ENCODE measurements around the gene CPLX3.

CPLX3 gene

GRCh38 chr15:74801311-74801997 is 25.0 kb upstream of the CPLX3 start:
- no peak overlapping the region for H3K9ac ChIP-seq (ENCODE audit: low read depth, low read length)
- DNase-seq = no peak
- peaks cover 67% of the 10 kb centered on the region for H3K36me3 ChIP-seq (ENCODE audit: insufficient read depth, low read length)
- peaks cover 14% of the 10 kb centered on the region for H3K79me2 ChIP-seq (ENCODE audit: insufficient read depth, low read length)
- ATAC-seq (ENCODE audit: insufficient read depth, low read depth) = no peak
- TF ChIP-seq, protein P1, sequence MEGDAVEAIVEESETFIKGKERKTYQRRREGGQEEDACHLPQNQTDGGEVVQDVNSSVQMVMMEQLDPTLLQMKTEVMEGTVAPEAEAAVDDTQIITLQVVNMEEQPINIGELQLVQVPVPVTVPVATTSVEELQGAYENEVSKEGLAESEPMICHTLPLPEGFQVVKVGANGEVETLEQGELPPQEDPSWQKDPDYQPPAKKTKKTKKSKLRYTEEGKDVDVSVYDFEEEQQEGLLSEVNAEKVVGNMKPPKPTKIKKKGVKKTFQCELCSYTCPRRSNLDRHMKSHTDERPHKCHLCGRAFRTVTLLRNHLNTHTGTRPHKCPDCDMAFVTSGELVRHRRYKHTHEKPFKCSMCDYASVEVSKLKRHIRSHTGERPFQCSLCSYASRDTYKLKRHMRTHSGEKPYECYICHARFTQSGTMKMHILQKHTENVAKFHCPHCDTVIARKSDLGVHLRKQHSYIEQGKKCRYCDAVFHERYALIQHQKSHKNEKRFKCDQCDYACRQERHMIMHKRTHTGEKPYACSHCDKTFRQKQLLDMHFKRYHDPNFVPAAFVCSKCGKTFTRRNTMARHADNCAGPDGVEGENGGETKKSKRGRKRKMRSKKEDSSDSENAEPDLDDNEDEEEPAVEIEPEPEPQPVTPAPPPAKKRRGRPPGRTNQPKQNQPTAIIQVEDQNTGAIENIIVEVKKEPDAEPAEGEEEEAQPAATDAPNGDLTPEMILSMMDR (IDR thresholded peaks at IDR 0.05; ENCODE audit: borderline replicate concordance, extremely low read depth, low read length, poor library complexity, severe bottlenecking) = no peak
- TF ChIP-seq EZH2 (IDR thresholded peaks at IDR 0.05; ENCODE audit: borderline replicate concordance, low read depth, low read length, severe bottlenecking) = no peak
- no peak overlapping the region for H3K27ac ChIP-seq (ENCODE audit: low read length)
- no peak overlapping the region for H3K4me3 ChIP-seq (ENCODE audit: low read depth in 1 of 2, low read length in 2 of 2)
- no peaks in the 10 kb centered on the region for H3K9me3 ChIP-seq (ENCODE audit: insufficient read depth, low read length, severe bottlenecking)
- H3K4me2 ChIP-seq (ENCODE audit: insufficient read depth, low read length) = no peak overlapping the region
- no peaks in the 10 kb centered on the region for H3K4me1 ChIP-seq (ENCODE audit: insufficient read depth, low read length)
- H2AFZ ChIP-seq (ENCODE audit: low read depth, low read length) = no peak overlapping the region
- no peaks in the 10 kb centered on the region for H3K27me3 ChIP-seq (ENCODE audit: insufficient read depth, low read length, poor library complexity)
- peaks cover 35% of the 10 kb centered on the region for H4K20me1 ChIP-seq (ENCODE audit: insufficient read depth, low read length)

DNA sequence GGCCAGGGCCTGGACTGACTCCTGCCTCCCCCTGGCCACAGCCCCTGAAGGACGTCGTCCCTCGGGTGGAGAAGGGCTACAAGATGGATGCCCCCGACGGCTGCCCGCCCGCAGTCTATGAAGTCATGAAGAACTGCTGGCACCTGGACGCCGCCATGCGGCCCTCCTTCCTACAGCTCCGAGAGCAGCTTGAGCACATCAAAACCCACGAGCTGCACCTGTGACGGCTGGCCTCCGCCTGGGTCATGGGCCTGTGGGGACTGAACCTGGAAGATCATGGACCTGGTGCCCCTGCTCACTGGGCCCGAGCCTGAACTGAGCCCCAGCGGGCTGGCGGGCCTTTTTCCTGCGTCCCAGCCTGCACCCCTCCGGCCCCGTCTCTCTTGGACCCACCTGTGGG is 24.1 kb upstream of the CPLX3 start:
- peaks cover 67% of the 10 kb centered on the region for H3K36me3 ChIP-seq (ENCODE audit: insufficient read depth, low read length)
- H3K27me3 ChIP-seq (ENCODE audit: insufficient read depth, low read length, poor library complexity) = no peaks in the 10 kb centered on the region
- H3K4me3 ChIP-seq (ENCODE audit: low read depth in 1 of 2, low read length in 2 of 2) = no peak overlapping the region
- H3K4me2 ChIP-seq (ENCODE audit: insufficient read depth, low read length) = no peak overlapping the region
- H4K20me1 ChIP-seq (ENCODE audit: insufficient read depth, low read length) = peaks cover 32% of the 10 kb centered on the region
- H3K9me3 ChIP-seq (ENCODE audit: insufficient read depth, low read length, severe bottlenecking) = no peaks in the 10 kb centered on the region
- TF ChIP-seq EZH2 (IDR thresholded peaks at IDR 0.05; ENCODE audit: borderline replicate concordance, low read depth, low read length, severe bottlenecking) = no peak
- no peak overlapping the region for H3K27ac ChIP-seq (ENCODE audit: low read length)
- H3K9ac ChIP-seq (ENCODE audit: low read depth, low read length) = no peak overlapping the region
- peaks cover 9% of the 10 kb centered on the region for H3K79me2 ChIP-seq (ENCODE audit: insufficient read depth, low read length)
- no peak overlapping the region for H2AFZ ChIP-seq (ENCODE audit: low read depth, low read length)
- no peaks in the 10 kb centered on the region for H3K4me1 ChIP-seq (ENCODE audit: insufficient read depth, low read length)
- no peak for ATAC-seq (ENCODE audit: insufficient read depth, low read depth)
- no peak for DNase-seq

- DNase-seq (no peak), ATAC-seq (ENCODE audit: insufficient read depth, low read depth) (no peak)
- H3K4me1 ChIP-seq (ENCODE audit: insufficient read depth, low read length) = no peaks in the 10 kb centered on the region
- H3K27me3 ChIP-seq (ENCODE audit: insufficient read depth, low read length, poor library complexity) = no peaks in the 10 kb centered on the region
- H3K9ac ChIP-seq (ENCODE audit: low read depth, low read length) = no peak overlapping the region
- H3K4me3 ChIP-seq (ENCODE audit: low read depth in 1 of 2, low read length in 2 of 2) = no peak overlapping the region
- TF ChIP-seq EZH2 (IDR thresholded peaks at IDR 0.05; ENCODE audit: borderline replicate concordance, low read depth, low read length, severe bottlenecking) = no peak
- TF ChIP-seq, protein P1 (IDR thresholded peaks at IDR 0.05; ENCODE audit: borderline replicate concordance, extremely low read depth, low read length, poor library complexity, severe bottlenecking) = no peak
- H3K9me3 ChIP-seq (ENCODE audit: insufficient read depth, low read length, severe bottlenecking) = no peaks in the 10 kb centered on the region
- H4K20me1 ChIP-seq (ENCODE audit: insufficient read depth, low read length) = peaks cover 27% of the 10 kb centered on the region
- peaks cover 64% of the 10 kb centered on the region for H3K36me3 ChIP-seq (ENCODE audit: insufficient read depth, low read length)
- no peak overlapping the region for H3K4me2 ChIP-seq (ENCODE audit: insufficient read depth, low read length)
- H2AFZ ChIP-seq (ENCODE audit: low read depth, low read length) = no peak overlapping the region
- peaks cover 4% of the 10 kb centered on the region for H3K79me2 ChIP-seq (ENCODE audit: insufficient read depth, low read length)
- no peak overlapping the region for H3K27ac ChIP-seq (ENCODE audit: low read length)
Observed at GRCh38 chr15:74802862-74803447, 23.5 kb upstream of the CPLX3 start.

DNA sequence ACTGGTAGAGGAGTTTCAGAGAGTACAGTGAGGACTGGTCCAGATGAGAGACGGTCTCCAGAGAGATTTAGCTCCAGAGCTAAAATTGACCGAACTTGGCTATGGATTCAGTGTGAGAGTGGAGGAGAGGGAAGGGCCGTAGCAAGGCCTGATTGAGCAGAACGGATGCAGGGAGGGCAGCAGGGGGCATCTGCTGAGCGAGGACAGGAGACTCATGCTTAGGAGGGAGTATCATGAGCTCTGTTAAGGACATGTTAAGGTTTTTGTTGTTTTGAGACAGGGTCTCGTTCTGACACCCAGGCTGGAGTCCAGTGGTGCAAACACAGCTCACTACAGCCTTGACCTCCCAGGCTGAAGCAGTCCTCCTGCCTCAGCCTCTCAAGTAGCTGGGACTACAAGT is 21.5 kb upstream of the CPLX3 start:
- Histone ChIP-seq H4K20me1 (ENCODE audit: insufficient read depth, low read length) (peaks cover 8% of the 10 kb centered on the region), H3K4me3 (ENCODE audit: low read depth in 1 of 2, low read length in 2 of 2) (no peak overlapping the region), H3K27me3 (ENCODE audit: insufficient read depth, low read length, poor library complexity) (no peaks in the 10 kb centered on the region), H3K4me1 (ENCODE audit: insufficient read depth, low read length) (no peaks in the 10 kb centered on the region), H2AFZ (ENCODE audit: low read depth, low read length) (no peak overlapping the region), H3K9me3 (ENCODE audit: insufficient read depth, low read length, severe bottlenecking) (no peaks in the 10 kb centered on the region), H3K36me3 (ENCODE audit: insufficient read depth, low read length) (peaks cover 44% of the 10 kb centered on the region), H3K79me2 (ENCODE audit: insufficient read depth, low read length) (no peaks in the 10 kb centered on the region), H3K4me2 (ENCODE audit: insufficient read depth, low read length) (no peak overlapping the region), H3K9ac (ENCODE audit: low read depth, low read length) (no peak overlapping the region), H3K27ac (ENCODE audit: low read length) (no peak overlapping the region)
- no peak for ATAC-seq (ENCODE audit: insufficient read depth, low read depth)
- TF ChIP-seq, protein P1 (IDR thresholded peaks at IDR 0.05; ENCODE audit: borderline replicate concordance, extremely low read depth, low read length, poor library complexity, severe bottlenecking) = no peak
- TF ChIP-seq EZH2 (IDR thresholded peaks at IDR 0.05; ENCODE audit: borderline replicate concordance, low read depth, low read length, severe bottlenecking) = no peak
- DNase-seq = no peak

Measured in DND-41 (cell line).